Osteocyte (in vitro differentiated cells): ENCODE measurements around the gene SAMD7. TPM values are rescaled to one million over a fixed set of nuclear protein-coding genes. Genes with fewer than 3 reads are reported as not detected.

ENCODE experiments used
- DNase-seq: peaks from one replicate; pipeline ENCODE4 v3.0.0; 2021; ENCODE audit warnings: mixed read lengths; ENCODE audit not compliant: unreplicated experiment; ENCODE audit errors: extremely low spot score
- H3K27ac Mint-ChIP-seq: one replicate; pipeline ENCODE4 v1.8.0; 2021; ENCODE audit warnings: mild to moderate bottlenecking, mixed read lengths; ENCODE audit not compliant: unreplicated experiment
- H3K27me3 Mint-ChIP-seq: one replicate; pipeline ENCODE4 v1.8.0; 2021; ENCODE audit warnings: mixed read lengths; ENCODE audit not compliant: unreplicated experiment
- H3K36me3 Mint-ChIP-seq: one replicate; pipeline ENCODE4 v1.8.0; 2021; ENCODE audit warnings: mixed read lengths; ENCODE audit not compliant: unreplicated experiment
- H3K4me1 Mint-ChIP-seq: one replicate; pipeline ENCODE4 v1.8.0; 2021; ENCODE audit warnings: mixed read lengths; ENCODE audit not compliant: unreplicated experiment
- H3K4me3 Mint-ChIP-seq: one replicate; pipeline ENCODE4 v1.8.0; 2021; ENCODE audit warnings: mild to moderate bottlenecking, moderate library complexity, mixed read lengths; ENCODE audit not compliant: unreplicated experiment
- H3K9me3 Mint-ChIP-seq: one replicate; pipeline ENCODE4 v1.8.0; 2021; ENCODE audit warnings: mixed read lengths; ENCODE audit not compliant: unreplicated experiment
- total RNA-seq: library from RNA; stranded (reverse); gene quantifications from 2 replicates; pipeline ENCODE4 v1.2.1, GENCODE V29; 2021
- TF ChIP-seq, protein P1 (sequence below): fragments of 200-600 bp; sonication (generic); IDR thresholded peaks from 2 replicates; pipeline ENCODE4 v1.5.0; 2021; ENCODE audit warnings: antibody characterized with exemption, mild to moderate bottlenecking, moderate library complexity

The SAMD7 gene
- total RNA-seq, 1 donor from 2014 or later = not detected

GRCh38 chr3:169968224-169968885 is 57.0 kb downstream of the SAMD7 start:
- Mint-ChIP-seq H3K27ac (no peak overlapping the region), H3K36me3 (peaks cover 4% of the 10 kb centered on the region), H3K4me1 (peaks cover 44% of the 10 kb centered on the region), H3K27me3 (peaks cover 4% of the 10 kb centered on the region), H3K9me3 (peaks cover 5% of the 10 kb centered on the region), H3K4me3 (peak overlapping the region; percentile 93)
- TF ChIP-seq, protein P1, sequence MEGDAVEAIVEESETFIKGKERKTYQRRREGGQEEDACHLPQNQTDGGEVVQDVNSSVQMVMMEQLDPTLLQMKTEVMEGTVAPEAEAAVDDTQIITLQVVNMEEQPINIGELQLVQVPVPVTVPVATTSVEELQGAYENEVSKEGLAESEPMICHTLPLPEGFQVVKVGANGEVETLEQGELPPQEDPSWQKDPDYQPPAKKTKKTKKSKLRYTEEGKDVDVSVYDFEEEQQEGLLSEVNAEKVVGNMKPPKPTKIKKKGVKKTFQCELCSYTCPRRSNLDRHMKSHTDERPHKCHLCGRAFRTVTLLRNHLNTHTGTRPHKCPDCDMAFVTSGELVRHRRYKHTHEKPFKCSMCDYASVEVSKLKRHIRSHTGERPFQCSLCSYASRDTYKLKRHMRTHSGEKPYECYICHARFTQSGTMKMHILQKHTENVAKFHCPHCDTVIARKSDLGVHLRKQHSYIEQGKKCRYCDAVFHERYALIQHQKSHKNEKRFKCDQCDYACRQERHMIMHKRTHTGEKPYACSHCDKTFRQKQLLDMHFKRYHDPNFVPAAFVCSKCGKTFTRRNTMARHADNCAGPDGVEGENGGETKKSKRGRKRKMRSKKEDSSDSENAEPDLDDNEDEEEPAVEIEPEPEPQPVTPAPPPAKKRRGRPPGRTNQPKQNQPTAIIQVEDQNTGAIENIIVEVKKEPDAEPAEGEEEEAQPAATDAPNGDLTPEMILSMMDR = no peak
- no peak for DNase-seq

- peaks cover 2% of the 10 kb centered on the region for H3K27me3 Mint-ChIP-seq
These were observed 58.1 kb downstream of the SAMD7 start for GRCh38 chr3:169969174-169970095.

GRCh38 chr3:169970847-169971246 is 59.5 kb downstream of the SAMD7 start:
- no peak overlapping the region for H3K4me3 Mint-ChIP-seq
- H3K27me3 Mint-ChIP-seq = no peaks in the 10 kb centered on the region
- H3K36me3 Mint-ChIP-seq = peaks cover 4% of the 10 kb centered on the region
- H3K27ac Mint-ChIP-seq = no peak overlapping the region
- TF ChIP-seq, protein P1 = no peak
- no peak for DNase-seq
- peaks cover 43% of the 10 kb centered on the region for H3K4me1 Mint-ChIP-seq
- no peaks in the 10 kb centered on the region for H3K9me3 Mint-ChIP-seq

More at GRCh38 chr3:169969174-169970095, 58.1 kb downstream of the SAMD7 start:
- H3K9me3 Mint-ChIP-seq = peaks cover 3% of the 10 kb centered on the region
- peaks cover 44% of the 10 kb centered on the region for H3K4me1 Mint-ChIP-seq
- no peak for DNase-seq
- TF ChIP-seq, protein P1 = no peak
- H3K4me3 Mint-ChIP-seq = no peak overlapping the region
- peaks cover 4% of the 10 kb centered on the region for H3K36me3 Mint-ChIP-seq
- no peak overlapping the region for H3K27ac Mint-ChIP-seq

DNA sequence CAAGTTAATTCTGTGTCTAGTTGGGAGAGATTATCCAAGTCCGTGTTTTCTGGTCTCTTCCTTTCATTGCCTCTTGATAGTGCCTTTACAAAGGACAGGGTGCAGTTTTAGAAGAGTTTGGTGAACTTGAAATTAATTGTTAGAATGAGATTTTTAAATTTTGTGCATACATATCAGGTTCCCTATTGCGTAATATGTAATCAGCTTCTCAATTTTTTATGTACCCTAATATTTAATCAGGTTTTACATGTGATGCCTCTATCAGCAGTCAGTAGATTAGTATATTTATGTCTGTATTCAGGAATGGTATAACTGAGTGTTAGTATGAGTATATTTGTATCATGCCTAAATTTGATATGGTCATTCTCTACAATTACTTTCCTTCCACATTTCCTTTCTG is 60.1 kb downstream of the SAMD7 start:
- H3K4me3 Mint-ChIP-seq = no peak overlapping the region
- H3K4me1 Mint-ChIP-seq = peaks cover 37% of the 10 kb centered on the region
- no peak overlapping the region for H3K27ac Mint-ChIP-seq
- H3K9me3 Mint-ChIP-seq = no peaks in the 10 kb centered on the region
- peaks cover 10% of the 10 kb centered on the region for H3K36me3 Mint-ChIP-seq
- H3K27me3 Mint-ChIP-seq = no peaks in the 10 kb centered on the region
- TF ChIP-seq, protein P1 = no peak
- no peak for DNase-seq

DNA sequence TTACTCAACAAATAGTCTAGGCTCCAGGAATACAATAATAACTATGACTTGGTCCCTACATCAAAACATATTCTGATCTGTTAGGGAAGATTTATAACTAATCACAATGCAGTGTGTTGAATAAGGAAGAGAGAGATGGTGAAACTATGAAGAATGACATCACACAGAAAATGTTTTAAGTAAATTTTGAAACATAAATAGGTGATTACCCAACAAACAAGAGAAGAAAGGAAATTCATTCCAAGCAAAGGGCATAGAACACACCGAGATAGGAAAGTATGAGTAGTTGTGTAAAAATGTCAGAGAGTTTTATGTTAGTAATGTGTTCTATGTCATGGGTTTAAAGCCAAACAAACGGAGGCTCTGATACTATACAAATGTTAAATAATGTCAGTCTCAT is 68.7 kb downstream of the SAMD7 start:
- TF ChIP-seq, protein P1 = no peak
- no peaks in the 10 kb centered on the region for H3K27me3 Mint-ChIP-seq
- no peaks in the 10 kb centered on the region for H3K9me3 Mint-ChIP-seq
- no peak for DNase-seq
- H3K27ac Mint-ChIP-seq = no peak overlapping the region
- no peak overlapping the region for H3K4me3 Mint-ChIP-seq
- H3K4me1 Mint-ChIP-seq = no peaks in the 10 kb centered on the region
- H3K36me3 Mint-ChIP-seq = peaks cover 66% of the 10 kb centered on the region
